ENCODE results near the gene ZSCAN9.

ZSCAN9 gene

DNA sequence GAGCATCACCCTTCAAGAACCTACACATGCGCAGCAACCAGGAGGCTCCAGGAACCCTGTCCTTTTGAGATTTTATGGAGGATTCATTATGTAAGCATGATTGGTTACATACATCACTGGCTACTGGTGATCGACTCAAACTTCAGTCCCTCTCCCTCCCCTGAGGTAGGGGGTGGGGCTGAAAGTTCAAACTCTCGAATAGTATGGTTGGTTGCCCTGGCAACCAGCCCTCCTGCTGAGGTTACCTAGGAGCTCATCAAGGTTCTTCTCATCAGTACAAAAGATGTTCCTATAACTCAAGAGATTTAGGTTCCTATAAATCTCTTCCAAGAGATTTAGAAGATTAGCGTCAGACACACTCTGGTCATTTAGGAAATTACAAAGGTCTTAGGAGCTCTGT, 21.9 kb upstream of the ZSCAN9 start:
- Histone ChIP-seq H3K9ac (ENCODE audit: low read length) (no peak overlapping the region), H3K79me2 (ENCODE audit: control insufficient read depth, insufficient read depth, low read length) (no peaks in the 10 kb centered on the region), H3K27ac (ENCODE audit: low read depth, low read length) (no peak overlapping the region), H2BK15ac (replicated peaks; ENCODE audit: low read depth) (no peak overlapping the region), H2BK120ac (ENCODE audit: low read depth, low read length) (no peak overlapping the region), H3K36me3 (ENCODE audit: control insufficient read depth, insufficient read depth, low read length) (no peaks in the 10 kb centered on the region), H3K4me1 (ENCODE audit: control insufficient read depth, low read depth, low read length) (peaks cover 2% of the 10 kb centered on the region), H3K4ac (ENCODE audit: low read depth, low read length) (no peak overlapping the region), H3K4me2 (ENCODE audit: low read length) (no peak overlapping the region), H2BK5ac (ENCODE audit: low read length) (no peak overlapping the region), H3K79me1 (ENCODE audit: low read length) (no peaks in the 10 kb centered on the region), H3K18ac (ENCODE audit: low read length) (no peak overlapping the region), H3K23ac (ENCODE audit: low read length) (no peak overlapping the region), H3K4me3 (ENCODE audit: low read length) (no peak overlapping the region), H4K8ac (ENCODE audit: low read depth, low read length) (no peak overlapping the region), H4K5ac (ENCODE audit: low read length) (no peak overlapping the region), H3K27me3 (ENCODE audit: insufficient read depth, low read length, poor library complexity) (peaks cover 16% of the 10 kb centered on the region), H3K56ac (ENCODE audit: low read length) (no peak overlapping the region), H2AK5ac (ENCODE audit: low read length) (no peak overlapping the region)
- WGBS (ENCODE audit: extremely low coverage, insufficient coverage, low lambda C conversion rate): no CpG with 5 or more reads among the region's 4 CpGs
- peak; percentile 89 for DNase-seq

DNA sequence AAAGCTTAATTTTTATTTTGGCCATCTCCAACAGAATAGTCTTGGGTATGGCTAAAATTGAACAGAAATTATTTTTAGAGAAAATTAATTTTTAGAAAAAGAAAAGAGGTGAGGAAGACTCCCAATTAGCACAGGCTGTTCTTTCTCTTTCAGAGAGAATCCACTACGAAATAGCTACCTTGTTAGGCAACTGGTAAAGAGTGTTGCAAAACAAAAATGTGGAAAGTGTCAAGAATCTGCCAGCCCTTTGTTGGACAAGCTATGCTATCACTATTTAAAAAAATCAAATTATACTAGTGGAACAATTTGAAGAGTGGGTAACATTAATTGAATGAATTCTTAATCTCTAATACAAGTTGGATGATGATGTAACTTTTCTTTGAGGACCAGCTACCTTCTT, 19.2 kb upstream of the ZSCAN9 start:
- Histone ChIP-seq H3K9ac (ENCODE audit: low read length) (no peak overlapping the region), H3K18ac (ENCODE audit: low read length) (no peak overlapping the region), H3K4me3 (ENCODE audit: low read length) (no peak overlapping the region), H3K27me3 (ENCODE audit: insufficient read depth, low read length, poor library complexity) (peaks cover 26% of the 10 kb centered on the region), H3K79me1 (ENCODE audit: low read length) (no peaks in the 10 kb centered on the region), H3K4me1 (ENCODE audit: control insufficient read depth, low read depth, low read length) (peaks cover 2% of the 10 kb centered on the region), H2BK120ac (ENCODE audit: low read depth, low read length) (no peak overlapping the region), H3K4ac (ENCODE audit: low read depth, low read length) (no peak overlapping the region), H4K8ac (ENCODE audit: low read depth, low read length) (no peak overlapping the region), H3K4me2 (ENCODE audit: low read length) (no peak overlapping the region), H3K79me2 (ENCODE audit: control insufficient read depth, insufficient read depth, low read length) (no peaks in the 10 kb centered on the region), H4K5ac (ENCODE audit: low read length) (no peak overlapping the region), H3K56ac (ENCODE audit: low read length) (no peak overlapping the region), H3K36me3 (ENCODE audit: control insufficient read depth, insufficient read depth, low read length) (no peaks in the 10 kb centered on the region), H2BK5ac (ENCODE audit: low read length) (no peak overlapping the region), H2BK15ac (replicated peaks; ENCODE audit: low read depth) (no peak overlapping the region), H3K23ac (ENCODE audit: low read length) (no peak overlapping the region), H2AK5ac (ENCODE audit: low read length) (no peak overlapping the region), H3K27ac (ENCODE audit: low read depth, low read length) (no peak overlapping the region)
- DNase-seq: no peak
- no CpG with 5 or more reads among the region's 1 CpG for WGBS (ENCODE audit: extremely low coverage, insufficient coverage, low lambda C conversion rate)

DNA sequence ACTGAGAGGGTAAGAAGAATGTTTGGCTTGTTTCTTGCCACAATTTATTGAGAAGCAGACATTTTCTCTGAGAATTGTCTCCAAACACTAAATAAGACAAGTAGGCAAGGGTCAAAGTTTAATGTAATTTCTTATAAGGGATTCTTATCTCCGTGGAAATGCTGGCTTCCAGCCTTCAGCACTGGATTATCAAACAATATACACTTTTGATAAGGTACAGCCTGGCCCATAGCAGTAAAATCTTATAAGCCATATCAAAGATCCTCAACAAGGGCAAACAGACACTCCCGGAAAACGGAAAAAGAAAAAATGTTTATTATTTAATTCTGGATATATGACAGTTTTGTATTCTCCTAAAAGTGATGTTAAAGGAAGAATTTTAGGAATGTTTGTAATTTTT, 18.5 kb upstream of the ZSCAN9 start:
- H3K4me2 ChIP-seq (ENCODE audit: low read length): no peak overlapping the region
- no peak for DNase-seq
- no peak overlapping the region for H3K27ac ChIP-seq (ENCODE audit: low read depth, low read length)
- H3K4me1 ChIP-seq (ENCODE audit: control insufficient read depth, low read depth, low read length): peaks cover 2% of the 10 kb centered on the region
- no peak overlapping the region for H2AK5ac ChIP-seq (ENCODE audit: low read length)
- WGBS (ENCODE audit: extremely low coverage, insufficient coverage, low lambda C conversion rate): no CpG with 5 or more reads among the region's 3 CpGs
- H3K9ac ChIP-seq (ENCODE audit: low read length): no peak overlapping the region
- H2BK15ac ChIP-seq (replicated peaks; ENCODE audit: low read depth): no peak overlapping the region
- H3K79me2 ChIP-seq (ENCODE audit: control insufficient read depth, insufficient read depth, low read length): no peaks in the 10 kb centered on the region
- H3K36me3 ChIP-seq (ENCODE audit: control insufficient read depth, insufficient read depth, low read length): no peaks in the 10 kb centered on the region
- no peak overlapping the region for H3K23ac ChIP-seq (ENCODE audit: low read length)
- no peak overlapping the region for H3K56ac ChIP-seq (ENCODE audit: low read length)
- H3K4me3 ChIP-seq (ENCODE audit: low read length): no peak overlapping the region
- H3K18ac ChIP-seq (ENCODE audit: low read length): no peak overlapping the region
- H3K79me1 ChIP-seq (ENCODE audit: low read length): no peaks in the 10 kb centered on the region
- no peak overlapping the region for H2BK5ac ChIP-seq (ENCODE audit: low read length)
- H3K27me3 ChIP-seq (ENCODE audit: insufficient read depth, low read length, poor library complexity): peaks cover 26% of the 10 kb centered on the region
- no peak overlapping the region for H4K5ac ChIP-seq (ENCODE audit: low read length)
- H3K4ac ChIP-seq (ENCODE audit: low read depth, low read length): no peak overlapping the region
- no peak overlapping the region for H2BK120ac ChIP-seq (ENCODE audit: low read depth, low read length)
- H4K8ac ChIP-seq (ENCODE audit: low read depth, low read length): no peak overlapping the region

DNA sequence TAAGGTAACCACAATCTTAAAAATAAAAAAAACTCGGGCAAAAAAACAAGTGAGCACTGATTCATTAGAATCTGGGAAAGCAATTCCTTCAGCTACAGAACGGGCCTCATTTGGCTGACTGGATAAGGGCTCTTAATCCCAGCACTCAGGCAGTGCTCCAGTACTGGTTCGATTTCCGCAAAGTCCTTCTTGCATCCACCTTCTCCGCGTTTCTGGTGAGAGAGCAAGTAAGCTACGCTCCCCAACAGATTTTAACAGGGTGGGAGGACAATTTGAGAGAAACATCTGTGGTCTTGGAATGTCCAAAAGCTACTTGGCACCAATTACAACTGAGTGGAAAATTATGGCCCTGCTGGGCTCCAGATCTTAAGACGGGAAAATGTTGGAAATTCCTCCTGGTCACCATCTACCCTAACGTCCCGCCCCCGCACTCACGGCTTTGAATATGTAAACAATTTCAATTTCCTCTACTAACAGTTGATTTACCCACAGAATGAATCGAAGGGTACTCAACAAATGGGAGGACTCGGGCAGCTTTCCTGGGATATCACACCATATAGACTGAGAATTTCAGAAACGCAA, 18.1 kb upstream of the ZSCAN9 start:
- Histone ChIP-seq H2BK5ac (ENCODE audit: low read length) (no peak overlapping the region), H4K8ac (ENCODE audit: low read depth, low read length) (no peak overlapping the region), H4K5ac (ENCODE audit: low read length) (no peak overlapping the region), H3K4me2 (ENCODE audit: low read length) (peak overlapping the region; percentile 96), H2BK120ac (ENCODE audit: low read depth, low read length) (no peak overlapping the region), H3K4me3 (ENCODE audit: low read length) (peak overlapping the region; percentile 53), H3K79me1 (ENCODE audit: low read length) (no peaks in the 10 kb centered on the region), H3K4me1 (ENCODE audit: control insufficient read depth, low read depth, low read length) (peaks cover 2% of the 10 kb centered on the region), H3K4ac (ENCODE audit: low read depth, low read length) (no peak overlapping the region), H3K56ac (ENCODE audit: low read length) (peak overlapping the region; percentile 75), H3K23ac (ENCODE audit: low read length) (no peak overlapping the region), H3K79me2 (ENCODE audit: control insufficient read depth, insufficient read depth, low read length) (no peaks in the 10 kb centered on the region), H2AK5ac (ENCODE audit: low read length) (no peak overlapping the region), H3K18ac (ENCODE audit: low read length) (no peak overlapping the region), H3K36me3 (ENCODE audit: control insufficient read depth, insufficient read depth, low read length) (no peaks in the 10 kb centered on the region), H2BK15ac (replicated peaks; ENCODE audit: low read depth) (no peak overlapping the region), H3K27ac (ENCODE audit: low read depth, low read length) (no peak overlapping the region), H3K27me3 (ENCODE audit: insufficient read depth, low read length, poor library complexity) (peaks cover 26% of the 10 kb centered on the region), H3K9ac (ENCODE audit: low read length) (peak overlapping the region; percentile 64)
- WGBS (ENCODE audit: extremely low coverage, insufficient coverage, low lambda C conversion rate): no CpG with 5 or more reads among the region's 15 CpGs
- DNase-seq: peak; percentile 57

DNA sequence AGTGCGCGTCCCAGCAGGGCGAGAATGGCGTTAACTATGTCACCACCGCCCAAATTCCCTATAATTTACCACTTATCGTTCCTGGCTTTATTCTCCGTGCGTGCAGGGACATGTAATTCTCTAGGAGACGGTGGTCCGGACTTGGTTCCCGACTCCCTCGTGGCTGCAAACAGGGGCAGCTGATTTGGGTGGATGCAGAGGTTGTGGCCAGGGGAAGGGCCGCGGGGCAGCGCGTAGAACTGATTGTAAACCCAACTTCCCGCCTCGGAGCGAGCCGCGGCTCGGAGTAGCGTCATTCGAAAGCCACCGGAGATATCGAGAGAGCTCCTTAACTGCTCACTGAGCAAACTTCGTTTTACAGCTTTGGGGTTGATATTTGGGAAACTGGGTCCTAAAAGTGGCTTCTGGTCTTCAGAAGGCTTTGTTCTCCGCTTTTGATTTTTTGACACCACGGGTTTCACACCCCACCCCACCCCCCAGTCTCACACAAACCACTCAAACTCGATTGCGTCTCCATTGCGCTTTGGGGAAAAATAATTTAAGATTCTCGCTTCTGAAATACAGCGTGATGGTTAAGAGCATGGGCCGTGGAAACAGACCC, 17.5 kb upstream of the ZSCAN9 start:
- Histone ChIP-seq H3K36me3 (ENCODE audit: control insufficient read depth, insufficient read depth, low read length) (no peaks in the 10 kb centered on the region), H3K27ac (ENCODE audit: low read depth, low read length) (no peak overlapping the region), H3K79me1 (ENCODE audit: low read length) (no peaks in the 10 kb centered on the region), H3K4ac (ENCODE audit: low read depth, low read length) (no peak overlapping the region), H2AK5ac (ENCODE audit: low read length) (no peak overlapping the region), H4K8ac (ENCODE audit: low read depth, low read length) (no peak overlapping the region), H3K79me2 (ENCODE audit: control insufficient read depth, insufficient read depth, low read length) (no peaks in the 10 kb centered on the region), H3K23ac (ENCODE audit: low read length) (peak overlapping the region; percentile 34), H3K4me2 (ENCODE audit: low read length) (peak overlapping the region; percentile 96), H3K9ac (ENCODE audit: low read length) (peak overlapping the region; percentile 64), H4K5ac (ENCODE audit: low read length) (no peak overlapping the region), H3K4me3 (ENCODE audit: low read length) (peak overlapping the region; percentile 53), H3K56ac (ENCODE audit: low read length) (peak overlapping the region; percentile 75), H2BK15ac (replicated peaks; ENCODE audit: low read depth) (no peak overlapping the region), H3K27me3 (ENCODE audit: insufficient read depth, low read length, poor library complexity) (peaks cover 26% of the 10 kb centered on the region), H2BK5ac (ENCODE audit: low read length) (no peak overlapping the region), H3K18ac (ENCODE audit: low read length) (no peak overlapping the region), H3K4me1 (ENCODE audit: control insufficient read depth, low read depth, low read length) (peaks cover 2% of the 10 kb centered on the region), H2BK120ac (ENCODE audit: low read depth, low read length) (no peak overlapping the region)
- DNase-seq: peak; percentile 84
- no CpG with 5 or more reads among the region's 35 CpGs for WGBS (ENCODE audit: extremely low coverage, insufficient coverage, low lambda C conversion rate)
